BJ (cell line): Measurements from ENCODE around the gene ZSCAN29. TPM values are rescaled to one million over a fixed set of nuclear protein-coding genes. Genes with fewer than 3 reads are reported as not detected.

Experiments used
- CTCF ChIA-PET: fragments of 350-600 bp; formaldehyde crosslinking; extraction: SDS; loops from one replicate; lab custom pipeline; 2021; ENCODE audit warnings: antibody characterized with exemption, inconsistent platforms; lab: Yijun Ruan, JAX
- POLR2A ChIA-PET: fragments of 300-600 bp; sonication (Branson Sonifier 250); formaldehyde crosslinking; extraction: SDS; loops from one replicate; lab custom pipeline; 2021; ENCODE audit warnings: antibody characterized with exemption; lab: Charles Lee
- DNase-seq: peaks from one replicate; pipeline ENCODE4 v3.0.0-alpha.2; 2011; ENCODE audit warnings: low read depth
- H3K27me3 ChIP-seq: 2 replicates; pipeline ENCODE4 v1.6.0; 2011; ENCODE audit warnings: low read length; ENCODE audit not compliant: control insufficient read depth, insufficient read depth
- H3K36me3 ChIP-seq: 2 replicates; pipeline ENCODE4 v1.5.1; 2011; ENCODE audit warnings: low read length; ENCODE audit not compliant: control insufficient read depth, insufficient read depth
- H3K4me3 ChIP-seq: 2 replicates; pipeline ENCODE4 v1.5.1; 2011; ENCODE audit warnings: low read depth, mild to moderate bottlenecking, control low read depth, low read length
- polyA plus RNA-seq: library from polyadenylated mRNA; depleted of rRNA; stranded (reverse); fragments of >200 nt; gene quantifications from 2 replicates; pipeline ENCODE4 v1.2.3, GENCODE V29; 2011
- TF ChIP-seq, protein P1 (sequence below): IDR thresholded peaks from 2 replicates; pipeline ENCODE4 v1.5.1; 2011; ENCODE audit warnings: low read depth, mild to moderate bottlenecking, control low read depth, inconsistent platforms, low read length, moderate library complexity; ENCODE audit not compliant: insufficient read depth

ZSCAN29 gene
- polyA plus RNA-seq, 1 experiment, result 6.4 TPM

DNA sequence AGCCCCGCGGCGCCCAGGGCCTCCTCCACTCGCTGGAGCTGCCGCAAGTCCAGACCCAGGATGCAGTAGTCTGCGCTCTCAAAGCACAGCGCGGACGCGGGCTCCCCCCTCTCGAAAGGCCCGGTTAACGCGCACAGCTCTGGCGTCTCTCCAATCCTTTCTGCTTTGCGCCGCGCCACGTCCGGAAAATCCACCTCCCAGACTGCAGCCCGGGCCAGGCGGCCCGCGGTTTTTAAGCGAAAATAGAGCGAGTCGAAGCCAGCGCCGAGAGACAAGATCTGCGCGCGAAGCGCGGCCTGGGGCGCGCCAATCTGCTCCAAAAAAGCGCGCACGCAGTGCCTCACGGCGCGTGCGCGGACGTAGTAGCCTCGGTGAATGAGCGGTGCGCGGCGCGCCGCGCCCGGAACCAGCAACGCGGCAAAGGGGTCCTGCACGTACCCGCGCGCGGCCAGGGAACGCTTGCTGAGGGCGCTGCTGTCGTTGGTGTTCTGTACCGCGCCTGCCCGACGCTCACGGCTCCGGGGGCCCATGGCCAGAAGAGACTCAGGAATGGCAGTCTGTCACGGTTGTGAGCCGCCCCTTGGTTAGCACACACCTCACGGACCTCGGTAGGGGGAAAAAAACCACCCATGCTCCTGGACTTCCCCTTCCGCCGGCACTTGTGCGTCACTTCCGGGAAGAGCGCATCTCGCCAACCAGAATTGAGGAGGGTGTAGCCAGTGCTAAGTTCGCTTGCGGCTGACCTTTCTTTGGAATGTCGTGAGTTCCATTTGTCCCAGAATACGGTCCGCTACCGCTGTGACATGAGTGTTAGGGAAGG lies 40.7 kb downstream of the ZSCAN29 start, which contains the start of gene LCMT2:
Gene LCMT2 (minus strand): TSS at position 614 of the 820 bp plus-strand sequence. CDS start 84 bp downstream, at position 530.
- Histone ChIP-seq H3K27me3 (no peaks in the 10 kb centered on the region), H3K36me3 (no peaks in the 10 kb centered on the region), H3K4me3 (peak within 1 kb of the TSS; percentile 71)
- ChIA-PET CTCF (interaction anchor here (1.1 kb wide), 1 partner anchor 45 kb away, joined by 4 read pairs; no protein-coding TSS in a partner anchor), POLR2A (no interaction called here)
- peak; percentile 67 for DNase-seq
- TF ChIP-seq, protein P1, sequence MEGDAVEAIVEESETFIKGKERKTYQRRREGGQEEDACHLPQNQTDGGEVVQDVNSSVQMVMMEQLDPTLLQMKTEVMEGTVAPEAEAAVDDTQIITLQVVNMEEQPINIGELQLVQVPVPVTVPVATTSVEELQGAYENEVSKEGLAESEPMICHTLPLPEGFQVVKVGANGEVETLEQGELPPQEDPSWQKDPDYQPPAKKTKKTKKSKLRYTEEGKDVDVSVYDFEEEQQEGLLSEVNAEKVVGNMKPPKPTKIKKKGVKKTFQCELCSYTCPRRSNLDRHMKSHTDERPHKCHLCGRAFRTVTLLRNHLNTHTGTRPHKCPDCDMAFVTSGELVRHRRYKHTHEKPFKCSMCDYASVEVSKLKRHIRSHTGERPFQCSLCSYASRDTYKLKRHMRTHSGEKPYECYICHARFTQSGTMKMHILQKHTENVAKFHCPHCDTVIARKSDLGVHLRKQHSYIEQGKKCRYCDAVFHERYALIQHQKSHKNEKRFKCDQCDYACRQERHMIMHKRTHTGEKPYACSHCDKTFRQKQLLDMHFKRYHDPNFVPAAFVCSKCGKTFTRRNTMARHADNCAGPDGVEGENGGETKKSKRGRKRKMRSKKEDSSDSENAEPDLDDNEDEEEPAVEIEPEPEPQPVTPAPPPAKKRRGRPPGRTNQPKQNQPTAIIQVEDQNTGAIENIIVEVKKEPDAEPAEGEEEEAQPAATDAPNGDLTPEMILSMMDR, result no peak

DNA sequence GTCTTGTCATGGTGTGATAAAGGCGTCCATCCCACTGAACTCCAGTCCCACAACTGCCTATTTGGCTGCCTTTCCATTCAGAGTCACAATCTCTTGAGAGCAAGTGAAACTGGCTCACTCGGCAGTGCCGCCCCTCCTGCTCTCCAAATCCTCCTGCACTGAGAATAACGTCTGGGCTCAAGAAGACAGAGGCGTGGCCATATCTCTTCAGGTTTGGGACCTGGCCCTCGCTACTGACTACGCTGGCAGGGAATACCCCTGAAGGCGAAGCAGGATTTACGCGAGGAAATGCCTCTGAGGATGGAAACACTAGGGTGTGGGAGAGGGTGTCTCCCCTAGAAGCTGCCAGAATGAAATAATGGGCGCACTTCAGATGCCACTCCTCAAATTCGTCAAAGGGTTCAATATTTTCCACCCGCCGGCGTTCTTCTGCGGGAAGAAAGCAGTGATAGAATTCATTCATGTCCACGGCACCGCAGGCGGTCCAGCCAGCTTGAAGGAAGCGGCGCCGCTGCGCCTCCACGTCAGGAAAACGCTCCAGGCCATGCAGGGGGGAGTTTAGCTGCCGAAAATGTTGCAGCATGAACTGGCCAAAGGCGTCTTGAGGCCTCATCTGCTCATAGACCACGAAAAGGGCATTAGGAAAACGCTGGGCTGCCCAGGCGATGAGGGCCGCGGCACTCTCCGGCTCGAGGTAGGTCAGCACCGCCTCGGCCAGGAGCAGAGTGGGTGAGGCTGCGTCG lies 41.5 kb downstream of the ZSCAN29 start:
- Histone ChIP-seq H3K4me3 (peak overlapping the region; percentile 71), H3K27me3 (no peaks in the 10 kb centered on the region), H3K36me3 (no peaks in the 10 kb centered on the region)
- POLR2A ChIA-PET, result no interaction called here
- CTCF ChIA-PET, result interaction anchor here (1.1 kb wide), 1 partner anchor 46 kb away, joined by 4 read pairs; no protein-coding TSS in a partner anchor
- no peak for DNase-seq
- TF ChIP-seq, protein P1, result no peak

DNA sequence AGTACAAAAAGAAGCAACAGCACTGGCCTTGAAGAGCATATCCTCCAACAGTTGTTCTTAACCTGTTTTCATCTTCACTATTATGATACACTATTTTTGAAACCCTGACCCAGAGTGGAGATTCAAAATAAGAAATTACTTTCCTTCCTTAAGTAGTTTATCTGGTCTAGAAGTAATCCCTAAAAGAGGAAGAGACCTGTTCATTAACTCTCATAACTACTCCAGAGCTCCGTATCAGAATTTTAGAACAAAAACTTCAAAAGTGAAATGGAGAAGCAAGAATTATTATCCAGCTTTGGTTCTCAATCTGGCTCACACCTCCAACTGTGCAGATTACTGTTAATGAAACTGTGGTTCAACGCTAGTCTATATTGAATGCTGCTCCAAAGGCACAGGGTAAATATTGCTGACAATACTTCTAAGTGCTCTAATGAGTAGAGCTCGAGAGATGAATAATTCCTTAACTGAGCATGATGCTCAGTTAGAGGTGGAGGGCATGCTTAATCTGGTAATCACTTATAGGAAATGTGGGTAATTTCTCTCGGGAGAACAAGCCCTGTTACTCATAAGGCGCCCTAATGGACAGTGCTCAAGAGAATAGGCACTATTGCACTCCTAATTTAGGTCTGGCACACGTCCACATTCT lies 45.7 kb downstream of the ZSCAN29 start:
- CTCF ChIA-PET, result no interaction called here
- no peak for DNase-seq
- POLR2A ChIA-PET, result no interaction called here
- H3K27me3 ChIP-seq, result peaks cover 3% of the 10 kb centered on the region; the same call in 1 of the 2 replicates
- TF ChIP-seq, protein P1, result no peak
- H3K36me3 ChIP-seq, result no peaks in the 10 kb centered on the region
- H3K4me3 ChIP-seq, result no peak overlapping the region

DNA sequence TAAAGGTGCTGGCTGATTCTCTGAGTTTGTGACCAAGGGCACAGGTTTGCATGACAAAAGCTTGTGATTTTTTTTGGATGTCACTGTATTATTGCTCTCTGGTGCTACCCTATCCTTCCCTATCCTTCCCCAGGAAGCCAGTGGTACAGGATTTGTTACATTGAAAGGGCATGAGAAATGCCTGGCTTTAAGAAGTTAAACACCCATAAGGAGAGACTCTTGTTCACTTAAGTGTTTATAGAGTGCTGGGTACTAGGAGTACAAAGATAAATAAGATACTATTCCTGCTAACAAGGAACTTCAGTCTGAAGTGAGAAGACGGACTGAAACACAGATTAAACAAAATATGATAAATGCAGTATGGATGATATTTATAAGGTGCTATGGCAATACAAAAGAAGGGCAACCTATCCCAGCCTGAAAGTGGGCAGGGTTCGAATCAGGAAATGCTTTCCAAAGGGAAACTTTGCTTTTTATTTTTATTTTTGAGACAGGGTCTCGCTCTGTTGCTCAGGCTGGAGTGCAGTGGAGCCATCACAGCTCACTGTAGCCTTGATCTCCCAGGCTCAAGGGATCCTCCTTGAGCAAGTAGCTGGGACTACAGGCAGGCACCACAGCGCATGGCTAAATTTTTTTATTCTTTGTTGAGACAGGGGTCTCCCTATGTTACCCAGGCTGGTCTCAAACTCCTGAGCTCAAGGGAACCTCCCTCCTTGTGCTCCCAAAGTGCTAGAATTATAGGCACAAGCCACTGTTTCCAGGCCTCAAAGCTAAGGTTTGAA lies 51.7 kb downstream of the ZSCAN29 start:
- TF ChIP-seq, protein P1, result no peak
- DNase-seq, result no peak
- ChIA-PET CTCF (interaction anchor here (0.9 kb wide), 1 partner anchor 33 kb away, joined by 3 read pairs; no protein-coding TSS in a partner anchor), POLR2A (no interaction called here)
- no peak overlapping the region for H3K4me3 ChIP-seq
- no peaks in the 10 kb centered on the region for H3K36me3 ChIP-seq
- peaks cover 3% of the 10 kb centered on the region; the same call in 1 of the 2 replicates for H3K27me3 ChIP-seq
